ENCODE measurements around the gene NHLH1.
A peak's percentile ranks its signal among the peaks of the same experiment; 100 is the strongest.

Gene NHLH1

GRCh38 chr1:160346463-160346862 lies 20.4 kb upstream of the NHLH1 start:
- no peak for DNase-seq (ENCODE audit: extremely low read depth, low read depth)
- no peak for TF ChIP-seq CTCF (IDR thresholded peaks at IDR 0.05; ENCODE audit: low read depth, low read length)

GRCh38 chr1:160346958-160347357 lies 19.9 kb upstream of the NHLH1 start:
- no peak for TF ChIP-seq CTCF (IDR thresholded peaks at IDR 0.05; ENCODE audit: low read depth, low read length)
- no peak for DNase-seq (ENCODE audit: extremely low read depth, low read depth)

GRCh38 chr1:160351629-160352028 lies 15.2 kb upstream of the NHLH1 start:
- TF ChIP-seq CTCF (IDR thresholded peaks at IDR 0.05; ENCODE audit: low read depth, low read length): no peak
- no peak for DNase-seq (ENCODE audit: extremely low read depth, low read depth)

GRCh38 chr1:160352555-160352954 lies 14.3 kb upstream of the NHLH1 start:
- DNase-seq (ENCODE audit: extremely low read depth, low read depth): no peak
- TF ChIP-seq CTCF (IDR thresholded peaks at IDR 0.05; ENCODE audit: low read depth, low read length): no peak

GRCh38 chr1:160353223-160353622 lies 13.6 kb upstream of the NHLH1 start:
- no peak for TF ChIP-seq CTCF (IDR thresholded peaks at IDR 0.05; ENCODE audit: low read depth, low read length)
- DNase-seq (ENCODE audit: extremely low read depth, low read depth): no peak

- TF ChIP-seq CTCF (IDR thresholded peaks at IDR 0.05; ENCODE audit: low read depth, low read length): peak; percentile 38
- DNase-seq (ENCODE audit: extremely low read depth, low read depth): no peak
Observed at GRCh38 chr1:160354388-160354985, 12.4 kb upstream of the NHLH1 start.

- no peak for DNase-seq (ENCODE audit: extremely low read depth, low read depth)
- TF ChIP-seq CTCF (IDR thresholded peaks at IDR 0.05; ENCODE audit: low read depth, low read length): no peak
Observed at GRCh38 chr1:160357286-160358002, 9.4 kb upstream of the NHLH1 start.
